GM12801 (cell line): ENCODE results near the gene IL17RE.

ENCODE experiments used
- CTCF ChIP-seq: IDR thresholded peaks from one replicate; pipeline ENCODE4 v1.5.1; 2011; ENCODE audit warnings: control low read depth; ENCODE audit not compliant: insufficient read length; ENCODE audit errors: extremely low read depth

IL17RE gene

GRCh38 chr3:9876991-9877390 lies 25.7 kb upstream of the IL17RE start:
- TF ChIP-seq CTCF, result no peak

- no peak for TF ChIP-seq CTCF
Measured at GRCh38 chr3:9878700-9879099, 23.9 kb upstream of the IL17RE start.

- TF ChIP-seq CTCF, result no peak
Measured at GRCh38 chr3:9879830-9880549, 22.7 kb upstream of the IL17RE start, which contains the start of gene CIDEC. TSS of gene CIDEC (minus strand) at chr3:9880253. CDS start at chr3:9878486, 1,767 bp downstream.

GRCh38 chr3:9881441-9881840 lies 21.2 kb upstream of the IL17RE start:
- TF ChIP-seq CTCF, result no peak

- TF ChIP-seq CTCF, result no peak
Measured at GRCh38 chr3:9883706-9884554, 18.7 kb upstream of the IL17RE start.

GRCh38 chr3:9884555-9885165 lies 18.0 kb upstream of the IL17RE start:
- TF ChIP-seq CTCF, result no peak

GRCh38 chr3:9886328-9886727 lies 16.3 kb upstream of the IL17RE start:
- TF ChIP-seq CTCF, result no peak
